Activated effector memory CD4-positive, alpha-beta T cell treated with Interleukin-2 at 50 U/mL for 16 hours (primary cell): Measurements from ENCODE around the gene ZBED4.

ENCODE experiments used
- DNase-seq: peaks from one replicate; pipeline ENCODE4 v3.0.0-alpha.2; 2020

The ZBED4 gene

GRCh38 chr22:49879871-49880270, 26.2 kb downstream of the ZBED4 start:
- DNase-seq, result no peak

GRCh38 chr22:49880281-49880680, 26.6 kb downstream of the ZBED4 start:
- no peak for DNase-seq

- DNase-seq, result no peak
Observed at GRCh38 chr22:49881856-49882255, 28.2 kb downstream of the ZBED4 start.

- no peak for DNase-seq
Observed at GRCh38 chr22:49882519-49883293, 29.1 kb downstream of the ZBED4 start.

GRCh38 chr22:49883294-49883640, 29.6 kb downstream of the ZBED4 start:
- no peak for DNase-seq

GRCh38 chr22:49884075-49884474, 30.4 kb downstream of the ZBED4 start:
- DNase-seq, result no peak

- no peak for DNase-seq
Observed at GRCh38 chr22:49884503-49885260, 31.0 kb downstream of the ZBED4 start.

GRCh38 chr22:49885281-49885680, 31.6 kb downstream of the ZBED4 start:
- DNase-seq, result no peak

- no peak for DNase-seq
Observed at GRCh38 chr22:49885881-49886280, 32.2 kb downstream of the ZBED4 start.

- no peak for DNase-seq
Observed at GRCh38 chr22:49886346-49887063, 32.9 kb downstream of the ZBED4 start.

GRCh38 chr22:49887064-49887451, 33.4 kb downstream of the ZBED4 start:
- no peak for DNase-seq

GRCh38 chr22:49887702-49888101, 34.1 kb downstream of the ZBED4 start:
- DNase-seq, result no peak

- DNase-seq, result no peak
Observed at GRCh38 chr22:49889071-49889470, 35.4 kb downstream of the ZBED4 start.

- no peak for DNase-seq
Observed at GRCh38 chr22:49892226-49892899, 38.7 kb downstream of the ZBED4 start.

- no peak for DNase-seq
Observed at GRCh38 chr22:49893025-49893424, 39.4 kb downstream of the ZBED4 start.

GRCh38 chr22:49894322-49895054, 40.8 kb downstream of the ZBED4 start:
- no peak for DNase-seq

- DNase-seq, result no peak
Observed at GRCh38 chr22:49896201-49896600, 42.6 kb downstream of the ZBED4 start.

- DNase-seq, result no peak
Observed at GRCh38 chr22:49897015-49897684, 43.5 kb downstream of the ZBED4 start.

- no peak for DNase-seq
Observed at GRCh38 chr22:49899530-49899929, 45.9 kb downstream of the ZBED4 start.

GRCh38 chr22:49900441-49901230, 47.0 kb downstream of the ZBED4 start:
- no peak for DNase-seq

GRCh38 chr22:49901457-49901856, 47.8 kb downstream of the ZBED4 start:
- DNase-seq, result no peak
